Measurements from ENCODE around the gene PODNL1.

Gene PODNL1

GRCh38 chr19:13899912-13900584 lies 38.2 kb downstream of the PODNL1 start:
- in situ Hi-C loops (cut with MboI; ENCODE audit: low sequenced_read_pairs) = no loop called here

- in situ Hi-C loops (cut with MboI; ENCODE audit: low sequenced_read_pairs) = no loop called here
Observed at GRCh38 chr19:13899393-13899792, 38.8 kb downstream of the PODNL1 start.

GRCh38 chr19:13896227-13896626 lies 42.0 kb downstream of the PODNL1 start:
- in situ Hi-C loops (cut with MboI; ENCODE audit: low sequenced_read_pairs) = no loop called here

- in situ Hi-C loops (cut with MboI; ENCODE audit: low sequenced_read_pairs) = no loop called here
Observed at GRCh38 chr19:13894552-13894951, 43.7 kb downstream of the PODNL1 start.

- in situ Hi-C loops (cut with MboI; ENCODE audit: low sequenced_read_pairs) = no loop called here
Observed at GRCh38 chr19:13892870-13893269, 45.3 kb downstream of the PODNL1 start.

GRCh38 chr19:13890136-13890535 lies 48.1 kb downstream of the PODNL1 start:
- in situ Hi-C loops (cut with MboI; ENCODE audit: low sequenced_read_pairs) = no loop called here

- in situ Hi-C loops (cut with MboI; ENCODE audit: low sequenced_read_pairs) = loop anchor here (10.0 kb wide), 1 partner anchor 187 kb away; the partner anchor contains the start of gene MISP3
Observed at GRCh38 chr19:13888281-13888680, 49.9 kb downstream of the PODNL1 start.

GRCh38 chr19:13887517-13887916 lies 50.7 kb downstream of the PODNL1 start:
- in situ Hi-C loops (cut with MboI; ENCODE audit: low sequenced_read_pairs) = loop anchor here (10.0 kb wide), 1 partner anchor 187 kb away; the partner anchor contains the start of gene MISP3

GRCh38 chr19:13887018-13887436 lies 51.2 kb downstream of the PODNL1 start:
- in situ Hi-C loops (cut with MboI; ENCODE audit: low sequenced_read_pairs) = loop anchor here (10.0 kb wide), 1 partner anchor 188 kb away; the partner anchor contains the start of gene MISP3

- in situ Hi-C loops (cut with MboI; ENCODE audit: low sequenced_read_pairs) = loop anchor here (10.0 kb wide), 1 partner anchor 189 kb away; the partner anchor contains the start of gene MISP3
Observed at GRCh38 chr19:13885826-13886365, 52.3 kb downstream of the PODNL1 start.

- in situ Hi-C loops (cut with MboI; ENCODE audit: low sequenced_read_pairs) = loop anchor here (10.0 kb wide), 1 partner anchor 190 kb away; the partner anchor contains the start of gene MISP3
Observed at GRCh38 chr19:13884726-13885591, 53.3 kb downstream of the PODNL1 start.

- in situ Hi-C loops (cut with MboI; ENCODE audit: low sequenced_read_pairs) = loop anchor here (10.0 kb wide), 1 partner anchor 191 kb away; the partner anchor contains the start of gene MISP3
Observed at GRCh38 chr19:13883516-13884064, 54.6 kb downstream of the PODNL1 start.

GRCh38 chr19:13882836-13883235 lies 55.4 kb downstream of the PODNL1 start:
- in situ Hi-C loops (cut with MboI; ENCODE audit: low sequenced_read_pairs) = loop anchor here (10.0 kb wide), 1 partner anchor 192 kb away; the partner anchor contains the start of gene MISP3

GRCh38 chr19:13882419-13882795 lies 55.8 kb downstream of the PODNL1 start:
- in situ Hi-C loops (cut with MboI; ENCODE audit: low sequenced_read_pairs) = loop anchor here (10.0 kb wide), 1 partner anchor 192 kb away; the partner anchor contains the start of gene MISP3

- in situ Hi-C loops (cut with MboI; ENCODE audit: low sequenced_read_pairs) = loop anchor here (10.0 kb wide), 1 partner anchor 193 kb away; the partner anchor contains the start of gene MISP3
Observed at GRCh38 chr19:13881692-13882418, 56.4 kb downstream of the PODNL1 start.

- in situ Hi-C loops (cut with MboI; ENCODE audit: low sequenced_read_pairs) = loop anchor here (10.0 kb wide), 1 partner anchor 194 kb away; the partner anchor contains the start of gene MISP3
Observed at GRCh38 chr19:13881251-13881691, 56.9 kb downstream of the PODNL1 start.

Measured in HL-60/S4 treated with phorbol 12-myristate 13-acetate at 8.2 ng/mL for 4 days and 3 days (cell line).